ENCODE data around the gene CSTPP1.

DNA sequence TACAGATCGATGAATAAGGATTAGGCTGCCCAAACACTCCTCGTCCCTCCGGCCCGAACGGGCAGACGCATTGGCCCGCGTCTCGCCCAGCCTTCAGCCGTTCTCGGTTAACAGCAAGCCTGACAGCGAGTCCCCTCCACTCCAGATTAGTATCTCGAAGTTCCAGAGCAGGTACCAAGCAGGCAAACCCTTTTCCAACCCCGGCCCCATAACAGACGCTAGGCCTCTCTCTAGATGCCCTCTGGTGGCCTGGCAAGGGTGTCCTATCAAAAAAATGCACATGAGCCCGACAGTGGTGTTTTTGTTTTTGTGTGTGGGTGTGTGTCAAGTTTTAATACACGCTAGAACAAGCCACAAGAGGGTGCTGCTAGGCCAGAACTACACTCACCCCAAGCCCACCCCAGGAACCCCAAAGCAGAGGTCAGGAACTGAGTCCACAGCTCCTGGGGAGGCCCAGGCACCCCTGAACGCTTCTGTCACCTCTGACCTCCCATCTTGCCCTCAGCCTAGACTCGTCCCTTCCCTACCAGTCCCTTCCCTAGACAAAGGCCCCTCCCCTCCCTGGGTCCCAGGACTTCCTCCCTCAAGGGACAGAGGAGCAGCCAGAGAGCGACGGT lies 240.8 kb downstream of the CSTPP1 start:
- TF ChIP-seq, protein P1, sequence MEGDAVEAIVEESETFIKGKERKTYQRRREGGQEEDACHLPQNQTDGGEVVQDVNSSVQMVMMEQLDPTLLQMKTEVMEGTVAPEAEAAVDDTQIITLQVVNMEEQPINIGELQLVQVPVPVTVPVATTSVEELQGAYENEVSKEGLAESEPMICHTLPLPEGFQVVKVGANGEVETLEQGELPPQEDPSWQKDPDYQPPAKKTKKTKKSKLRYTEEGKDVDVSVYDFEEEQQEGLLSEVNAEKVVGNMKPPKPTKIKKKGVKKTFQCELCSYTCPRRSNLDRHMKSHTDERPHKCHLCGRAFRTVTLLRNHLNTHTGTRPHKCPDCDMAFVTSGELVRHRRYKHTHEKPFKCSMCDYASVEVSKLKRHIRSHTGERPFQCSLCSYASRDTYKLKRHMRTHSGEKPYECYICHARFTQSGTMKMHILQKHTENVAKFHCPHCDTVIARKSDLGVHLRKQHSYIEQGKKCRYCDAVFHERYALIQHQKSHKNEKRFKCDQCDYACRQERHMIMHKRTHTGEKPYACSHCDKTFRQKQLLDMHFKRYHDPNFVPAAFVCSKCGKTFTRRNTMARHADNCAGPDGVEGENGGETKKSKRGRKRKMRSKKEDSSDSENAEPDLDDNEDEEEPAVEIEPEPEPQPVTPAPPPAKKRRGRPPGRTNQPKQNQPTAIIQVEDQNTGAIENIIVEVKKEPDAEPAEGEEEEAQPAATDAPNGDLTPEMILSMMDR (IDR thresholded peaks at IDR 0.05; ENCODE audit: low read length), result peak; percentile 90
- no peak for TF ChIP-seq EZH2 (IDR thresholded peaks at IDR 0.05; ENCODE audit: borderline replicate concordance, low read length)

All from OCI-LY1 (cell line).